Neural cell (in vitro differentiated cells): ENCODE measurements around the gene CKM. TPM values are rescaled to one million over a fixed set of nuclear protein-coding genes. Genes with fewer than 3 reads are reported as not detected.

Experiments used
- H2AFZ ChIP-seq: fragments of 200-600, 300-800 bp; sonication (generic), shearing (Covaris generic); 2 replicates; pipeline ENCODE4 v1.6.0; 2014; ENCODE audit warnings: low read depth, mild to moderate bottlenecking, antibody characterized with exemption, low read length, moderate library complexity
- H3F3A ChIP-seq: fragments of 200-600 bp; shearing (Covaris generic); 2 replicates; pipeline ENCODE4 v1.6.1; 2016; ENCODE audit warnings: mild to moderate bottlenecking, moderate library complexity, mixed read lengths, antibody characterized with exemption, low read length; ENCODE audit not compliant: insufficient read depth, poor library complexity, severe bottlenecking
- H3K27ac ChIP-seq: fragments of 200-600, 300-800 bp; sonication (generic), shearing (Covaris generic); 2 replicates; pipeline ENCODE4 v1.5.1; 2014; ENCODE audit warnings: mild to moderate bottlenecking, low read length, moderate library complexity
- H3K27me3 ChIP-seq: fragments of 300-800, 200-600 bp; sonication (generic), shearing (Covaris generic); 2 replicates; pipeline ENCODE4 v1.6.0; 2014; ENCODE audit warnings: mild to moderate bottlenecking, low read depth, low read length, moderate library complexity; ENCODE audit not compliant: insufficient read depth
- H3K36me3 ChIP-seq: fragments of 300-800, 200-600 bp; sonication (generic), shearing (Covaris generic); 2 replicates; pipeline ENCODE4 v1.5.1; 2014; ENCODE audit warnings: mild to moderate bottlenecking, antibody characterized with exemption, low read length, moderate library complexity; ENCODE audit not compliant: insufficient read depth
- H3K4me2 ChIP-seq: fragments of 300-800, 200-600 bp; sonication (generic), shearing (Covaris generic); 2 replicates; pipeline ENCODE4 v1.6.0; 2014; ENCODE audit warnings: mild to moderate bottlenecking, low read length
- H3K4me3 ChIP-seq: fragments of 300-800, 200-600 bp; sonication (generic), shearing (Covaris generic); 2 replicates; pipeline ENCODE4 v1.5.1; 2014; ENCODE audit warnings: mild to moderate bottlenecking, low read length, moderate library complexity
- H3K79me2 ChIP-seq: fragments of 200-600 bp; shearing (Covaris generic); replicated peaks from 2 replicates; pipeline ENCODE4 v1.6.0; 2014; ENCODE audit warnings: mild to moderate bottlenecking, low read length, moderate library complexity; ENCODE audit not compliant: insufficient read depth
- H3K9ac ChIP-seq: fragments of 300-800, 200-600 bp; sonication (generic), shearing (Covaris generic); 2 replicates; pipeline ENCODE4 v1.6.1; 2016; ENCODE audit warnings: mild to moderate bottlenecking, low read length, mixed read lengths
- H3K9me2 ChIP-seq: fragments of 200-600 bp; shearing (Covaris generic); 2 replicates; pipeline ENCODE4 v1.6.1; 2016; ENCODE audit warnings: mild to moderate bottlenecking, low read length, mixed read lengths; ENCODE audit not compliant: insufficient read depth
- H3K9me3 ChIP-seq: fragments of 200-600, 300-800 bp; sonication (generic), shearing (Covaris generic); 2 replicates; pipeline ENCODE4 v1.6.1; 2016; ENCODE audit warnings: mild to moderate bottlenecking, mixed run types, low read length, moderate library complexity, mixed read lengths
- H4K20me1 ChIP-seq: fragments of 200-600 bp; shearing (Covaris generic); 2 replicates; pipeline ENCODE4 v1.6.1; 2016; ENCODE audit warnings: mild to moderate bottlenecking, mixed run types; ENCODE audit not compliant: insufficient read depth
- CTCF ChIP-seq: fragments of 450-650 bp; IDR thresholded peaks from 2 replicates; pipeline ENCODE4 v1.5.1; 2014; ENCODE audit warnings: antibody characterized with exemption, mild to moderate bottlenecking, moderate library complexity; ENCODE audit not compliant: poor library complexity, severe bottlenecking
- EP300 ChIP-seq: fragments of 450-650 bp; conservative IDR thresholded peaks from 2 replicates; pipeline ENCODE4 v1.6.1; 2014; ENCODE audit warnings: antibody characterized with exemption, mild to moderate bottlenecking, moderate library complexity; ENCODE audit not compliant: poor library complexity, severe bottlenecking
- EZH2 ChIP-seq: fragments of 200-600, 300-800 bp; shearing (Covaris generic), sonication (generic); IDR thresholded peaks from 2 replicates; pipeline ENCODE4 v1.6.1; 2014; ENCODE audit warnings: antibody characterized with exemption, low read length, borderline replicate concordance, mild to moderate bottlenecking; ENCODE audit not compliant: insufficient read depth, poor library complexity, severe bottlenecking
- MXI1 ChIP-seq: fragments of 450-650 bp; conservative IDR thresholded peaks from 2 replicates; pipeline ENCODE4 v1.6.1; 2014; ENCODE audit warnings: antibody characterized with exemption, mild to moderate bottlenecking; ENCODE audit not compliant: poor library complexity, severe bottlenecking
- POLR2AphosphoS5 ChIP-seq: IDR thresholded peaks from 2 replicates; pipeline ENCODE4 v1.6.1; 2012
- RAD21 ChIP-seq: fragments of 450-650 bp; conservative IDR thresholded peaks from 2 replicates; pipeline ENCODE4 v1.6.1; 2014; ENCODE audit warnings: antibody characterized with exemption, mild to moderate bottlenecking, moderate library complexity
- SMC3 ChIP-seq: fragments of 450-650 bp; conservative IDR thresholded peaks from 2 replicates; pipeline ENCODE4 v1.6.1; 2014; ENCODE audit warnings: antibody characterized with exemption, mild to moderate bottlenecking, moderate library complexity; ENCODE audit not compliant: poor library complexity
- TAF1 ChIP-seq: IDR thresholded peaks from 2 replicates; pipeline ENCODE4 v1.6.1; 2012; ENCODE audit warnings: low read depth
- polyA plus RNA-seq: library from polyadenylated mRNA; depleted of rRNA; stranded (reverse); fragments of >200 nt; gene quantifications from 2 replicates; pipeline ENCODE4 v1.2.3, GENCODE V29; 2014
- TF ChIP-seq, protein P1 (sequence below): IDR thresholded peaks from 2 replicates; pipeline ENCODE4 v1.6.1; 2012; ENCODE audit warnings: borderline replicate concordance

CKM gene
- polyA plus RNA-seq, 1 donor from 2014 or later: 0.14 TPM

DNA sequence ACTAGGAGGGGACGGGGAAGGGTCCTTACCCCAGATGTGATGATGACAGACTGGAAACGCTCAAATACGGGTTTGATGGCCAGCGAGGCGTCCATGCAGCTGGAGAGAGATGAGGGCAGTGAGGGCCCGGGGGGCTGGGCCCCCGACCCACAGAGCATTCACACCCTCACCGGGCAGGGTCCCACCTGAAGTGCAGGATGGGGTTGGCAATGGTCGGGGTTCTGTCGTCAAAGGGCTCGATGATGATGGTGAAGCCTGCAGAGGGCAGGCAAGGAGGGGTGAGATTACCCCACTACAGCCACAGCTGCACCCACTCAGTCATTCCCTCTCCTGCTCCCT lies 34.7 kb upstream of the CKM start:
- Histone ChIP-seq H3K9me3 (no peaks in the 10 kb centered on the region), H3K4me3 (no peak overlapping the region), H2AFZ (no peak overlapping the region), H4K20me1 (no peaks in the 10 kb centered on the region), H3K27ac (no peak overlapping the region), H3K9me2 (no peaks in the 10 kb centered on the region), H3F3A (no peaks in the 10 kb centered on the region), H3K79me2 (no peaks in the 10 kb centered on the region), H3K36me3 (no peaks in the 10 kb centered on the region), H3K27me3 (no peaks in the 10 kb centered on the region), H3K9ac (no peak overlapping the region), H3K4me2 (no peak overlapping the region)
- TF ChIP-seq POLR2AphosphoS5: no peak
- no peak for TF ChIP-seq MXI1
- no peak for TF ChIP-seq RAD21
- no peak for TF ChIP-seq EZH2
- TF ChIP-seq SMC3: no peak
- TF ChIP-seq, protein P1, sequence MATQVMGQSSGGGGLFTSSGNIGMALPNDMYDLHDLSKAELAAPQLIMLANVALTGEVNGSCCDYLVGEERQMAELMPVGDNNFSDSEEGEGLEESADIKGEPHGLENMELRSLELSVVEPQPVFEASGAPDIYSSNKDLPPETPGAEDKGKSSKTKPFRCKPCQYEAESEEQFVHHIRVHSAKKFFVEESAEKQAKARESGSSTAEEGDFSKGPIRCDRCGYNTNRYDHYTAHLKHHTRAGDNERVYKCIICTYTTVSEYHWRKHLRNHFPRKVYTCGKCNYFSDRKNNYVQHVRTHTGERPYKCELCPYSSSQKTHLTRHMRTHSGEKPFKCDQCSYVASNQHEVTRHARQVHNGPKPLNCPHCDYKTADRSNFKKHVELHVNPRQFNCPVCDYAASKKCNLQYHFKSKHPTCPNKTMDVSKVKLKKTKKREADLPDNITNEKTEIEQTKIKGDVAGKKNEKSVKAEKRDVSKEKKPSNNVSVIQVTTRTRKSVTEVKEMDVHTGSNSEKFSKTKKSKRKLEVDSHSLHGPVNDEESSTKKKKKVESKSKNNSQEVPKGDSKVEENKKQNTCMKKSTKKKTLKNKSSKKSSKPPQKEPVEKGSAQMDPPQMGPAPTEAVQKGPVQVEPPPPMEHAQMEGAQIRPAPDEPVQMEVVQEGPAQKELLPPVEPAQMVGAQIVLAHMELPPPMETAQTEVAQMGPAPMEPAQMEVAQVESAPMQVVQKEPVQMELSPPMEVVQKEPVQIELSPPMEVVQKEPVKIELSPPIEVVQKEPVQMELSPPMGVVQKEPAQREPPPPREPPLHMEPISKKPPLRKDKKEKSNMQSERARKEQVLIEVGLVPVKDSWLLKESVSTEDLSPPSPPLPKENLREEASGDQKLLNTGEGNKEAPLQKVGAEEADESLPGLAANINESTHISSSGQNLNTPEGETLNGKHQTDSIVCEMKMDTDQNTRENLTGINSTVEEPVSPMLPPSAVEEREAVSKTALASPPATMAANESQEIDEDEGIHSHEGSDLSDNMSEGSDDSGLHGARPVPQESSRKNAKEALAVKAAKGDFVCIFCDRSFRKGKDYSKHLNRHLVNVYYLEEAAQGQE: no peak
- no peak for TF ChIP-seq TAF1
- TF ChIP-seq EP300: no peak
- TF ChIP-seq CTCF: no peak

DNA sequence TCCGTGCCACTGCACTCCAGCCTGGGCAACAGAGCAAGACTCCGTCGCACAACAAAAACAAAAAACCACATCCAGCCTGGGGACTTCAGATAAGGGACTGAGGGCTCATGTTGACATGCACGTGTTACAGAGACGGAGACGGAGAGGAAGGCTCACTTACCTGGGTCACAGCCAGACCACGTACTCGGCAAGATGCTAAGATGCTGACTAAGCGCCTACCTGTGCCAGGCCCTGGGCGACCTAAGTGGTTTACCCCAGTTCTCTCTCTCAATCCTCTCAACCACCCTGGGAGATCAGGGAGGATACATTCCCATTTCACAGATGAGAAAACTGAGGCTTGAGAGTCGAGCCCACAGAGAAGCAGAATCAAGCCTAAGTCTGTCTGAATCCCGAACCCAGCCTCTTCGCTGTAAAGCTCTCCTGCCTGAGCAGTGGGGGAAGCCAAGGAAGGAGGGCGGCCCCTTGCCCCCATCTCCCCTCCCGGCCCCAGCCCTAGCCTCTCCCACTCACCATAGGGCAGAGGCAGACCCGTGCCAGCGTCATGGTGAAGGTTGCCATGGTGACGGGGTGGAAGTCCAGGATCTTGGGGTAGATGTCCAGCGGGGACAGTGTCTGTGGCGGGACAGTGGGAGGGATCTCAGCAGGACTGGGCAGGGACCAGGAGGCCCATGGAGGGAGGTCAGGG lies 34.2 kb upstream of the CKM start:
- TF ChIP-seq, protein P1: no peak
- TF ChIP-seq RAD21: no peak
- TF ChIP-seq CTCF: no peak
- no peak for TF ChIP-seq SMC3
- TF ChIP-seq EP300: no peak
- no peak for TF ChIP-seq POLR2AphosphoS5
- no peak for TF ChIP-seq MXI1
- TF ChIP-seq TAF1: no peak
- TF ChIP-seq EZH2: no peak
- H3K36me3 ChIP-seq: no peaks in the 10 kb centered on the region

More for the DNA sequence above, 34.2 kb upstream of the CKM start:
- no peak overlapping the region for H3K27ac ChIP-seq
- H4K20me1 ChIP-seq: no peaks in the 10 kb centered on the region
- no peaks in the 10 kb centered on the region for H3F3A ChIP-seq
- no peak overlapping the region for H2AFZ ChIP-seq
- H3K79me2 ChIP-seq: no peaks in the 10 kb centered on the region
- H3K9me3 ChIP-seq: no peaks in the 10 kb centered on the region
- H3K9ac ChIP-seq: no peak overlapping the region
- H3K27me3 ChIP-seq: no peaks in the 10 kb centered on the region
- no peaks in the 10 kb centered on the region for H3K9me2 ChIP-seq
- H3K4me3 ChIP-seq: no peak overlapping the region
- H3K4me2 ChIP-seq: no peak overlapping the region
